GM12865 (cell line): ENCODE data around the gene TM4SF20.
A peak's percentile ranks its signal among the peaks of the same experiment; 100 is the strongest.

Source experiments
- DNase-seq: peaks from one replicate; pipeline ENCODE4 v3.0.0; 2010; ENCODE audit warnings: low read depth
- H3K4me3 ChIP-seq: 2 replicates; pipeline ENCODE4 v1.5.1; 2011; ENCODE audit warnings: mild to moderate bottlenecking, low read depth, low read length, control low read depth
- CTCF ChIP-seq: IDR thresholded peaks from 2 replicates; pipeline ENCODE4 v1.5.1; 2011; ENCODE audit warnings: low read length, control low read depth, low read depth, inconsistent platforms; ENCODE audit not compliant: insufficient read depth; ENCODE audit errors: missing control alignments

The TM4SF20 gene

GRCh38 chr2:227339098-227339599 is 40.0 kb downstream of the TM4SF20 start:
- TF ChIP-seq CTCF: no peak
- DNase-seq: no peak
- no peak overlapping the region for H3K4me3 ChIP-seq

GRCh38 chr2:227337442-227337841 is 41.7 kb downstream of the TM4SF20 start:
- TF ChIP-seq CTCF: no peak
- H3K4me3 ChIP-seq: no peak overlapping the region
- no peak for DNase-seq

- H3K4me3 ChIP-seq: no peak overlapping the region
- no peak for TF ChIP-seq CTCF
- no peak for DNase-seq
Measured at GRCh38 chr2:227335713-227336112, 43.4 kb downstream of the TM4SF20 start.

- H3K4me3 ChIP-seq: peak overlapping the region; percentile 89
- no peak for TF ChIP-seq CTCF
- DNase-seq: peak; percentile 51
Measured at GRCh38 chr2:227326783-227327182, 52.3 kb downstream of the TM4SF20 start.

- DNase-seq: peak; percentile 21
- TF ChIP-seq CTCF: no peak
- peak overlapping the region; percentile 89 for H3K4me3 ChIP-seq
Measured at GRCh38 chr2:227325839-227326195, 53.3 kb downstream of the TM4SF20 start.

- peak within 1 kb of the TSS; percentile 89 for H3K4me3 ChIP-seq
- peak; percentile 96 for DNase-seq
- peak; percentile 22 for TF ChIP-seq CTCF
Measured at GRCh38 chr2:227324995-227325838, 53.9 kb downstream of the TM4SF20 start, which contains the start of gene MFF. Gene MFF, plus strand, starts transcription at chr2:227325251. Its CDS starts 5,415 bp downstream, at chr2:227330666.

GRCh38 chr2:227324642-227324994 is 54.5 kb downstream of the TM4SF20 start:
- no peak for TF ChIP-seq CTCF
- peak overlapping the region; percentile 89 for H3K4me3 ChIP-seq
- peak; percentile 37 for DNase-seq
